Measurements from ENCODE around the gene ONECUT2. TPM values are rescaled to one million over a fixed set of nuclear protein-coding genes. Genes with fewer than 3 reads are reported as not detected.

ONECUT2 gene
- polyA plus RNA-seq, 3 donors, result not detected

DNA sequence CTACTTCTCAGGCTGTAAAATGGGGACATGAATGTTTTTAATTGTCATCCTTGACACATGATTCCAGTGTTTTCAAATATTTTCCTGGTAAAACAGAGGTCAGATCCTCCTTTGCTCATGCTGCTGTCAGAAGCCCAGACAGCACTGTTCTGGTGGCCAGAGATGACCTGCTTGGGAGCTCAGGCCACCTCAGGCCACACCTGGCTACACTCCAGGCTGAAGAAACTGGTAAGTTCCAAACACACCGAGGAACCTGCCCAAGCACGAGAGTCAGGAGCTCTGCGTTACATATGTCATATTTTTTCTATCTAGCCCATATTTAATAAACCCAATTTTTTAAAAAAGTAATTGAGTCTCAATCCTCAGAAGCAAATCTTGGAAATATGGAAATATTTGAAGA is 103.4 kb downstream of the ONECUT2 start:
- Histone ChIP-seq H3K36me3 (replicated peaks in 1 of 2; ENCODE audit: control insufficient read depth in 1 of 2, insufficient read depth in 2 of 2, low read length in 2 of 2) (no peaks in the 10 kb centered on the region), H3K4me1 (ENCODE audit: control insufficient read depth in 1 of 2, insufficient read depth in 2 of 2, low read length in 2 of 2) (no peaks in the 10 kb centered on the region), H3K9me3 (replicated peaks in 1 of 2; ENCODE audit: control insufficient read depth in 1 of 2, insufficient read depth in 1 of 2, low read length in 2 of 2) (no peaks in the 10 kb centered on the region), H2AFZ (ENCODE audit: insufficient read depth, low read depth, low read length, poor library complexity, severe bottlenecking) (no peak overlapping the region), H3K27ac (ENCODE audit: low read depth in 1 of 2, low read length in 2 of 2) (no peak overlapping the region), H3K4me3 (replicated peaks in 1 of 3; ENCODE audit: low read depth in 2 of 3, low read length in 3 of 3) (no peak overlapping the region), H3K9ac (ENCODE audit: insufficient read depth, low read length, poor library complexity, severe bottlenecking) (no peak overlapping the region), H3K27me3 (ENCODE audit: control insufficient read depth in 2 of 2, insufficient read depth in 2 of 2, low read length in 2 of 2) (no peaks in the 10 kb centered on the region), H3K4me2 (replicated peaks; ENCODE audit: extremely low read depth, low read length, poor library complexity, severe bottlenecking) (no peak overlapping the region), H3K79me2 (ENCODE audit: insufficient read depth, low read length) (no peaks in the 10 kb centered on the region), H4K20me1 (ENCODE audit: insufficient read depth, low read length) (no peaks in the 10 kb centered on the region)
- TF ChIP-seq, protein P1, sequence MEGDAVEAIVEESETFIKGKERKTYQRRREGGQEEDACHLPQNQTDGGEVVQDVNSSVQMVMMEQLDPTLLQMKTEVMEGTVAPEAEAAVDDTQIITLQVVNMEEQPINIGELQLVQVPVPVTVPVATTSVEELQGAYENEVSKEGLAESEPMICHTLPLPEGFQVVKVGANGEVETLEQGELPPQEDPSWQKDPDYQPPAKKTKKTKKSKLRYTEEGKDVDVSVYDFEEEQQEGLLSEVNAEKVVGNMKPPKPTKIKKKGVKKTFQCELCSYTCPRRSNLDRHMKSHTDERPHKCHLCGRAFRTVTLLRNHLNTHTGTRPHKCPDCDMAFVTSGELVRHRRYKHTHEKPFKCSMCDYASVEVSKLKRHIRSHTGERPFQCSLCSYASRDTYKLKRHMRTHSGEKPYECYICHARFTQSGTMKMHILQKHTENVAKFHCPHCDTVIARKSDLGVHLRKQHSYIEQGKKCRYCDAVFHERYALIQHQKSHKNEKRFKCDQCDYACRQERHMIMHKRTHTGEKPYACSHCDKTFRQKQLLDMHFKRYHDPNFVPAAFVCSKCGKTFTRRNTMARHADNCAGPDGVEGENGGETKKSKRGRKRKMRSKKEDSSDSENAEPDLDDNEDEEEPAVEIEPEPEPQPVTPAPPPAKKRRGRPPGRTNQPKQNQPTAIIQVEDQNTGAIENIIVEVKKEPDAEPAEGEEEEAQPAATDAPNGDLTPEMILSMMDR (IDR thresholded peaks at IDR 0.05), result no peak
- peaks cover 0 to 11% (median 0%) of the 10 kb centered on the region in 7 donors for H3K9me3 Mint-ChIP-seq
- no peaks in the 10 kb centered on the region for H3K36me3 Mint-ChIP-seq
- DNase-seq, result no peak
- H3K27ac Mint-ChIP-seq, result no peak overlapping the region
- no CpG with 5 or more reads among the region's 3 CpGs for WGBS (ENCODE audit: insufficient coverage)
- intact Hi-C loops (cut with micrococcal nuclease), result no loop called here
- no peaks in the 10 kb centered on the region for H3K4me1 Mint-ChIP-seq
- H3K27me3 Mint-ChIP-seq (ENCODE audit: low read depth in 3 of 3), result no peaks in the 10 kb centered on the region
- no peak overlapping the region for H3K4me3 Mint-ChIP-seq

DNA sequence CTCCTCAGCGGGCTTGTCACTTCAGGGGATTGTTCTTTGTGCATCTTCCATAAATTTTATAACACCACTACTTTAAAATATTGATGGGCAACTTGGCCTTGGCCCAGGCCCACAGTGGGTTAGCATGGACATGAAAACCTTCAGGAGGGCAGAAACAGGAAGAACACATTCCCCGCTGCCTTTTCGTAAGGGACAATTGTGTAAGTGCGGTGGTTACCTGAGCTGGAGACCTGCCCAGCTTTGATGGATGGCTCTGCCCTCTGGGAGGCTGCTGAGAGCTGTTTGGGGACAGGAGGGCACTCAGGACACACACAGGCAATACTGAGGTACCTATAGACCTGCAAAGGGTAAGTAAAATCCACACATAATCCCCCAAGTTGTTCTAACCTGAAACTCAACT is 104.5 kb downstream of the ONECUT2 start:
- no peak for DNase-seq
- H3K27me3 Mint-ChIP-seq (ENCODE audit: low read depth in 3 of 3), result peaks cover 0 to 2% (median 0%) of the 10 kb centered on the region in 3 donors
- 76% methylated on average over 3 of the region's 4 CpGs for WGBS (ENCODE audit: insufficient coverage)
- Histone ChIP-seq H3K9ac (ENCODE audit: insufficient read depth, low read length, poor library complexity, severe bottlenecking) (no peak overlapping the region), H3K4me2 (replicated peaks; ENCODE audit: extremely low read depth, low read length, poor library complexity, severe bottlenecking) (no peak overlapping the region), H3K9me3 (replicated peaks in 1 of 2; ENCODE audit: control insufficient read depth in 1 of 2, insufficient read depth in 1 of 2, low read length in 2 of 2) (no peaks in the 10 kb centered on the region), H3K4me3 (replicated peaks in 1 of 3; ENCODE audit: low read depth in 2 of 3, low read length in 3 of 3) (no peak overlapping the region), H3K79me2 (ENCODE audit: insufficient read depth, low read length) (no peaks in the 10 kb centered on the region), H3K36me3 (replicated peaks in 1 of 2; ENCODE audit: control insufficient read depth in 1 of 2, insufficient read depth in 2 of 2, low read length in 2 of 2) (no peaks in the 10 kb centered on the region), H3K4me1 (ENCODE audit: control insufficient read depth in 1 of 2, insufficient read depth in 2 of 2, low read length in 2 of 2) (peaks cover 4 to 5% of the 10 kb centered on the region in 2 donors), H4K20me1 (ENCODE audit: insufficient read depth, low read length) (no peaks in the 10 kb centered on the region), H2AFZ (ENCODE audit: insufficient read depth, low read depth, low read length, poor library complexity, severe bottlenecking) (no peak overlapping the region), H3K27me3 (ENCODE audit: control insufficient read depth in 2 of 2, insufficient read depth in 2 of 2, low read length in 2 of 2) (no peaks in the 10 kb centered on the region), H3K27ac (ENCODE audit: low read depth in 1 of 2, low read length in 2 of 2) (no peak overlapping the region)
- TF ChIP-seq, protein P1 (IDR thresholded peaks at IDR 0.05), result no peak
- no peaks in the 10 kb centered on the region for H3K36me3 Mint-ChIP-seq
- H3K9me3 Mint-ChIP-seq, result peaks cover 0 to 11% (median 0%) of the 10 kb centered on the region in 7 donors
- intact Hi-C loops (cut with micrococcal nuclease), result no loop called here
- H3K4me3 Mint-ChIP-seq, result no peak overlapping the region
- no peak overlapping the region for H3K27ac Mint-ChIP-seq
- H3K4me1 Mint-ChIP-seq, result peaks cover 2% of the 10 kb centered on the region

Other genes with a start within 250 kb of the ONECUT2 start
- not detected for gene ST8SIA3, start 82.8 kb upstream of the ONECUT2 start, polyA plus RNA-seq
- 10 to 100 TPM in 1 of 3 donors, 1 to 10 TPM in 2; 9.7 to 23.3 (median 9.9) TPM for gene FECH, start 151.3 kb downstream of the ONECUT2 start, polyA plus RNA-seq
- 100 to 1,000 TPM in 1 of 3 donors, 10 to 100 TPM in 2; 70.3 to 103 (median 89.5) TPM for gene NARS1, start 186.5 kb downstream of the ONECUT2 start, polyA plus RNA-seq